GM12878 (cell line): Measurements from ENCODE around the gene DRC1. TPM values are rescaled to one million over a fixed set of nuclear protein-coding genes. Genes with fewer than 3 reads are reported as not detected.
A peak's percentile ranks its signal among the peaks of the same experiment; 100 is the strongest.

Experiments used
- ATAC-seq: fragments of 200-7000 bp; cut with Tn5 transposase; 3 replicates; pipeline ENCODE4 v1.9.1; 2020; ENCODE audit warnings: mild to moderate bottlenecking, moderate library complexity
- Bru-seq: library from RNA; stranded (reverse); fragments of 400-500 nt; gene quantifications from one replicate; lab custom pipeline; 2021; lab: Mats Ljungman, UMichigan
- BruChase-seq, 2 experiments: library from RNA; stranded (reverse); fragments of 400-500 nt; gene quantifications; one replicate each; lab custom pipeline; 2021; lab: Mats Ljungman, UMichigan
- BruUV-seq: library from RNA; stranded (reverse); fragments of 400-500 nt; replicated peaks from 2 replicates; lab custom pipeline; 2021; lab: Mats Ljungman, UMichigan
- CTCF ChIA-PET: fragments of 300-600 bp; sonication (Branson Sonifier 250); formaldehyde crosslinking; extraction: SDS; loops from one replicate; lab custom pipeline; 2021; ENCODE audit warnings: inconsistent platforms; lab: Yijun Ruan, JAX
- POLR2A ChIA-PET: fragments of 350-600 bp; formaldehyde crosslinking; extraction: SDS; loops from one replicate; lab custom pipeline; 2021; ENCODE audit warnings: inconsistent platforms; lab: Charles Lee
- RAD21 ChIA-PET: fragments of 300-600 bp; sonication (Branson Sonifier 250); formaldehyde crosslinking; loops from one replicate; lab custom pipeline; 2023; ENCODE audit warnings: antibody characterized with exemption; ENCODE audit not compliant: unreplicated experiment; lab: Charles Lee
- SMC1A ChIA-PET: fragments of 300-600 bp; sonication (Branson Sonifier 250); formaldehyde crosslinking; loops from one replicate; lab custom pipeline; 2023; ENCODE audit not compliant: unreplicated experiment, uncharacterized antibody; lab: Charles Lee
- DNase-seq: peaks from one replicate; pipeline ENCODE4 v3.0.0-alpha.2; 2011; ENCODE audit warnings: low read depth, low spot score
- FAIRE-seq: peaks from 3 replicates; lab custom pipeline; 2011; peaks lifted over from hg19 to GRCh38; lab: Jason Lieb, UNC
- H2AFZ ChIP-seq: 2 replicates; pipeline ENCODE4 v1.6.0; 2011; ENCODE audit warnings: low read depth, low read length, control low read depth; ENCODE audit not compliant: control insufficient read depth
- H3K27ac ChIP-seq: 2 replicates; pipeline ENCODE4 v1.5.1; 2011; ENCODE audit warnings: control low read depth; ENCODE audit not compliant: control insufficient read depth, insufficient read depth
- H3K27me3 ChIP-seq, 2 experiments: replicated peaks in 1 of 2; 2 replicates each; pipeline versions ENCODE4 v1.6.0 to v1.6.1; 2011; ENCODE audit warnings: low read length in 1 of 2; ENCODE audit not compliant: control insufficient read depth in 2 of 2, insufficient read depth in 2 of 2
- H3K36me3 ChIP-seq, 2 experiments: 2 replicates each; pipeline ENCODE4 v1.5.1; 2011; ENCODE audit warnings: low read length in 1 of 2; ENCODE audit not compliant: control insufficient read depth in 2 of 2, insufficient read depth in 2 of 2
- H3K4me1 ChIP-seq: 2 replicates; pipeline ENCODE4 v1.6.1; 2011; ENCODE audit warnings: mild to moderate bottlenecking, low read length, moderate library complexity, mixed read lengths; ENCODE audit not compliant: control insufficient read depth, insufficient read depth
- H3K4me2 ChIP-seq: 2 replicates; pipeline ENCODE4 v1.6.0; 2011; ENCODE audit warnings: control low read depth; ENCODE audit not compliant: control insufficient read depth, insufficient read depth
- H3K4me3 ChIP-seq: fragments of 200-600 bp; sonication (generic); 2 replicates; pipeline ENCODE4 v1.5.1; 2016
- H3K79me2 ChIP-seq: 2 replicates; pipeline ENCODE4 v1.6.0; 2011; ENCODE audit warnings: low read length; ENCODE audit not compliant: control insufficient read depth, insufficient read depth
- H3K9ac ChIP-seq: 2 replicates; pipeline ENCODE4 v1.8.0; 2011; ENCODE audit warnings: low read length, control low read depth, mixed read lengths; ENCODE audit not compliant: control insufficient read depth, insufficient read depth
- H3K9me3 ChIP-seq: replicated peaks from 3 replicates; pipeline ENCODE4 v1.5.1; 2011; ENCODE audit warnings: mild to moderate bottlenecking, low read length; ENCODE audit not compliant: control insufficient read depth, insufficient read depth
- H4K20me1 ChIP-seq: 2 replicates; pipeline ENCODE4 v1.6.0; 2011; ENCODE audit not compliant: control insufficient read depth, insufficient read depth
- BACH1 ChIP-seq: fragments of 450-650 bp; IDR thresholded peaks from 2 replicates; pipeline ENCODE4 v1.6.1; 2017; ENCODE audit warnings: mild to moderate bottlenecking, borderline replicate concordance
- CBX3 ChIP-seq: fragments of 200-600 bp; sonication (generic); IDR thresholded peaks from 2 replicates; pipeline ENCODE4 v1.6.1; 2016; ENCODE audit warnings: low read depth, borderline replicate concordance
- EED ChIP-seq: sonication (generic); IDR thresholded peaks from 2 replicates; pipeline ENCODE4 v1.6.1; 2016; ENCODE audit warnings: antibody characterized with exemption, low read depth
- EZH2 ChIP-seq: IDR thresholded peaks from 2 replicates; pipeline ENCODE4 v1.6.1; 2012; ENCODE audit warnings: low read depth, mild to moderate bottlenecking, control low read depth, inconsistent platforms, low read length, borderline replicate concordance; ENCODE audit not compliant: control insufficient read depth
- KDM1A ChIP-seq: fragments of 200-600 bp; sonication (generic); IDR thresholded peaks from 2 replicates; pipeline ENCODE4 v1.6.1; 2016; ENCODE audit warnings: borderline replicate concordance
- MTA2 ChIP-seq: fragments of 450-650 bp; IDR thresholded peaks from 2 replicates; pipeline ENCODE4 v1.6.1; 2016; ENCODE audit warnings: low read depth, mild to moderate bottlenecking, moderate library complexity
- NFYB ChIP-seq: IDR thresholded peaks from 2 replicates; pipeline ENCODE4 v1.6.1; 2011; ENCODE audit warnings: low read depth, mild to moderate bottlenecking, low read length, improper control_type of control experiment, moderate library complexity; ENCODE audit not compliant: insufficient read depth
- WRNIP1 ChIP-seq: IDR thresholded peaks from 2 replicates; pipeline ENCODE4 v1.6.1; 2011; ENCODE audit warnings: low read depth, low read length, improper control_type of control experiment, borderline replicate concordance
- WGBS: methylation state at CpG from one replicate; pipeline ENCODE4 v1.1.6; 2016; ENCODE audit warnings: low lambda C conversion rate; ENCODE audit not compliant: insufficient replicate concordance, insufficient coverage; ENCODE audit errors: missing lambda C conversion rate; 5-methylcytosine and 5-hydroxymethylcytosine counted together
- in situ Hi-C: fragments of 300-500 bp; cut with MboI; formaldehyde crosslinking; loops from 9 replicates; pipeline ENCODE4 v1.14.3; 2018; ENCODE audit warnings: mixed read lengths
- intact Hi-C: fragments of 100-400 bp; cut with micrococcal nuclease; formaldehyde crosslinking; loops from one replicate; pipeline ENCODE4 v1.14.2; 2022; ENCODE audit not compliant: unreplicated experiment
- long read RNA-seq, 2 experiments: library from polyadenylated mRNA; unstranded; transcript quantifications; one replicate each; pipeline ENCODE4 v2.0.0, GENCODE V29; 2019 to 2020
- polyA minus RNA-seq, 3 experiments: library from RNA; depleted of rRNA, polyadenylated mRNA; stranded (reverse); fragments of >200 nt; gene quantifications; 2 replicates each; pipeline ENCODE4 v1.2.3, GENCODE V29; 2011
- polyA plus RNA-seq, 11 experiments: library from polyadenylated mRNA; depleted of rRNA in 4 of 11; unstranded in 6 of 11; stranded (reverse) in 5 of 11; fragments of >200 nt; fragmentation: Nextera tagmentation in 4 of 11; fragmentation: Illumina TruSeq in 1 of 11; extraction: Ambion mirVana in 4 of 11; extraction: Trizol in 1 of 11; gene quantifications; 1 replicate in 1 of 11; 2 replicates in 10 of 11; pipeline versions ENCODE4 v1.2.1 to v1.2.3, GENCODE V29; 2011 to 2016; ENCODE audit warnings: inconsistent platforms in 2 of 11, missing spikeins in 2 of 11, low read depth in 1 of 11
- total RNA-seq, 4 experiments: library from RNA; depleted of rRNA in 3 of 4; stranded (reverse); fragments of >200 nt in 3 of 4; fragmentation: Illumina TruSeq in 1 of 4; extraction: Trizol in 1 of 4; gene quantifications; 2 replicates each; pipeline versions ENCODE4 v1.2.1 to v1.2.3, GENCODE V29; 2013 to 2021
- TF ChIP-seq, protein P1 (sequence below): fragments of 450-650 bp; formaldehyde crosslinking; IDR thresholded peaks from 2 replicates; pipeline ENCODE4 v1.4.0; 2020; ENCODE audit warnings: mild to moderate bottlenecking, moderate library complexity
- TF ChIP-seq, protein P2 (sequence below), 3 experiments: IDR thresholded peaks in 2 of 3; conservative IDR thresholded peaks in 1 of 3; 2 replicates each; pipeline ENCODE4 v1.5.1; 2011; ENCODE audit warnings: low read depth in 3 of 3, low read length in 3 of 3, mild to moderate bottlenecking in 3 of 3, control low read depth in 2 of 3, moderate library complexity in 2 of 3, inconsistent platforms in 1 of 3, mixed read lengths in 1 of 3; ENCODE audit not compliant: control insufficient read depth in 2 of 3, insufficient read depth in 1 of 3; ENCODE audit errors: extremely low read depth in 1 of 3
- TF ChIP-seq, protein P3 (sequence below): fragments of 450-650 bp; IDR thresholded peaks from 2 replicates; pipeline ENCODE4 v1.6.1; 2017; ENCODE audit warnings: mild to moderate bottlenecking

DRC1 gene
- not detected in 2 replicates for total RNA-seq (2013; cell fraction: nucleolus; rRNA removed)
- total RNA-seq (2014; rRNA removed) (not detected in 2 replicates), total RNA-seq (2014; rRNA removed; fragmentation: Illumina TruSeq; extraction: Trizol) (not detected in 2 replicates), total RNA-seq (2021) (not detected in 2 replicates), polyA plus RNA-seq (2011; rRNA removed) (not detected in 2 replicates), polyA plus RNA-seq (2014; fragmentation: Illumina TruSeq; extraction: Trizol) (0.03 TPM in 1 of 2 replicates, not detected in the other), polyA plus RNA-seq (2014; fragmentation: Nextera tagmentation; extraction: Ambion mirVana) (not detected), polyA plus RNA-seq (2014; rRNA removed) (not detected in 2 replicates), polyA plus RNA-seq (2016; fragmentation: Nextera tagmentation; extraction: Ambion mirVana) (not detected), polyA minus RNA-seq (2011; rRNA and poly(A)+ RNA removed) (not detected in 2 replicates), Bru-seq, nascent RNA (percentile 18 among the genes with signal in this experiment), BruChase-seq, experiment 1, labeled RNA remaining after a 6-hour chase (percentile 30 among the genes with signal in this experiment), BruChase-seq, experiment 2, labeled RNA remaining after a 2-hour chase (percentile 34 among the genes with signal in this experiment)
- not detected for polyA plus RNA-seq (2011; ENCODE audit: low read depth)
- polyA plus RNA-seq (2011; cell fraction: cytosol; rRNA removed) = not detected in 2 replicates
- 0.12 TPM in 1 of 2 replicates, not detected in the other for polyA plus RNA-seq (2011; cell fraction: nucleus; rRNA removed)
- polyA plus RNA-seq (2012) = 0.10 TPM in 1 of 2 replicates, not detected in the other
- not detected in 2 replicates for polyA minus RNA-seq (2011; cell fraction: cytosol; rRNA and poly(A)+ RNA removed)
- polyA minus RNA-seq (2011; cell fraction: nucleus; rRNA and poly(A)+ RNA removed) = not detected in 2 replicates
- long read RNA-seq, experiment 1 = 0 reads
- long read RNA-seq, experiment 2 = 0 reads

DNA sequence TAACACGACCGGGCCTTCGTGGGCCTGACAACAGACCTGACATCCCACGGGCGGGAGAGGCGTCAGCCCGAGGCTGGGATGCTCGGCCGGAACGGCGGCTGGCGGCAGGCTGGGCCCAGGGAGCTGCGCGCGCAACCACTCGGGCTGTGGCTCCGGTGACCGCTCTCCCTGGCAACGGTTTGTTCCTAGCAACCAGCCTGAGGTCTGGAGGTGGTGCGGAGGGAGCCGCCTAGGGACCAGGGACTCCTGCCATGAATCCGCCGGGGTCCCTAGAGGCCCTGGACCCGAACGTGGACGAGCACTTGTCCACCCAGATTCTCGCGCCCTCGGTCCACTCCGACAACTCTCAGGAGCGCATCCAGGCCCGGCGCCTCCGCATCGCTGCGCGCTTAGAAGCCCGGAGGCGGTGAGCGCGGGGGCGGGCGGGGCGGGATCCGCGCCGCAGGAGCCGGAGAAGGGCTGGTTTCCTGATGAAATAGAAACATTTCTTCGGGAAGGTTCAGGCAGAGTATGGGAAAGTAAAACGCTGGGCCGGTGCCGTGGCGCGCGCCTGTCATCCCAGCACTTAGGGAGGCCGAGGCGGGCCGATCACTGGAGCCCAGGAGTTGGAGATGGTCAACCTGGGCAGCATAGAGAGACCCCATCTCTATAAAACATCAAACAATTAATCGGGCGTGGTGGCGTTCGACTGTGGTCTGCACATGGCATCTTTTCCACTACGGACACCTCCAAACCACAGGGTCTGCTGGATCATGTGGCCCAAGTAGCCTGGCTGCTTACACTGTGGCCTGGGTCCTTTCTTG lies at the start of gene DRC1:
Gene DRC1 (plus strand): TSS at position 182 of the 803 bp plus-strand sequence. CDS start 70 bp downstream, at position 252.
- Histone ChIP-seq H2AFZ (no peak within 1 kb of the TSS), H3K4me1 (no peaks in the 10 kb centered on the region; the same call in 1 of the 2 replicates), H3K27ac (no peak within 1 kb of the TSS), H3K4me3 (no peak within 1 kb of the TSS), H3K79me2 (no peaks in the 10 kb centered on the region), H3K27me3 (no peaks in the 10 kb centered on the region), H3K9ac (no peak within 1 kb of the TSS), H3K9me3 (no peaks in the 10 kb centered on the region), H3K4me2 (no peak within 1 kb of the TSS), H3K36me3 (no peaks in the 10 kb centered on the region), H4K20me1 (no peaks in the 10 kb centered on the region)
- SMC1A ChIA-PET = no interaction called here
- BruUV-seq = no TSS peak
- DNase-seq (no peak), FAIRE-seq (no peak), ATAC-seq (peak; percentile 43)
- CTCF ChIA-PET = no interaction called here
- POLR2A ChIA-PET = no interaction called here
- RAD21 ChIA-PET = no interaction called here
- 39% methylated on average over 60 of the region's 63 CpGs for WGBS
- in situ Hi-C loops = no loop called here
- intact Hi-C loops = no loop called here
- no peak for TF ChIP-seq EED
- no peak for TF ChIP-seq MTA2
- TF ChIP-seq CBX3 = no peak
- TF ChIP-seq, protein P1, sequence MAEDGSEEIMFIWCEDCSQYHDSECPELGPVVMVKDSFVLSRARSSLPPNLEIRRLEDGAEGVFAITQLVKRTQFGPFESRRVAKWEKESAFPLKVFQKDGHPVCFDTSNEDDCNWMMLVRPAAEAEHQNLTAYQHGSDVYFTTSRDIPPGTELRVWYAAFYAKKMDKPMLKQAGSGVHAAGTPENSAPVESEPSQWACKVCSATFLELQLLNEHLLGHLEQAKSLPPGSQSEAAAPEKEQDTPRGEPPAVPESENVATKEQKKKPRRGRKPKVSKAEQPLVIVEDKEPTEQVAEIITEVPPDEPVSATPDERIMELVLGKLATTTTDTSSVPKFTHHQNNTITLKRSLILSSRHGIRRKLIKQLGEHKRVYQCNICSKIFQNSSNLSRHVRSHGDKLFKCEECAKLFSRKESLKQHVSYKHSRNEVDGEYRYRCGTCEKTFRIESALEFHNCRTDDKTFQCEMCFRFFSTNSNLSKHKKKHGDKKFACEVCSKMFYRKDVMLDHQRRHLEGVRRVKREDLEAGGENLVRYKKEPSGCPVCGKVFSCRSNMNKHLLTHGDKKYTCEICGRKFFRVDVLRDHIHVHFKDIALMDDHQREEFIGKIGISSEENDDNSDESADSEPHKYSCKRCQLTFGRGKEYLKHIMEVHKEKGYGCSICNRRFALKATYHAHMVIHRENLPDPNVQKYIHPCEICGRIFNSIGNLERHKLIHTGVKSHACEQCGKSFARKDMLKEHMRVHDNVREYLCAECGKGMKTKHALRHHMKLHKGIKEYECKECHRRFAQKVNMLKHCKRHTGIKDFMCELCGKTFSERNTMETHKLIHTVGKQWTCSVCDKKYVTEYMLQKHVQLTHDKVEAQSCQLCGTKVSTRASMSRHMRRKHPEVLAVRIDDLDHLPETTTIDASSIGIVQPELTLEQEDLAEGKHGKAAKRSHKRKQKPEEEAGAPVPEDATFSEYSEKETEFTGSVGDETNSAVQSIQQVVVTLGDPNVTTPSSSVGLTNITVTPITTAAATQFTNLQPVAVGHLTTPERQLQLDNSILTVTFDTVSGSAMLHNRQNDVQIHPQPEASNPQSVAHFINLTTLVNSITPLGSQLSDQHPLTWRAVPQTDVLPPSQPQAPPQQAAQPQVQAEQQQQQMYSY (CRISPR knock-in tag) = no peak
- TF ChIP-seq NFYB = no peak
- TF ChIP-seq WRNIP1 = no peak
- no peak for TF ChIP-seq BACH1
- TF ChIP-seq, protein P2, sequence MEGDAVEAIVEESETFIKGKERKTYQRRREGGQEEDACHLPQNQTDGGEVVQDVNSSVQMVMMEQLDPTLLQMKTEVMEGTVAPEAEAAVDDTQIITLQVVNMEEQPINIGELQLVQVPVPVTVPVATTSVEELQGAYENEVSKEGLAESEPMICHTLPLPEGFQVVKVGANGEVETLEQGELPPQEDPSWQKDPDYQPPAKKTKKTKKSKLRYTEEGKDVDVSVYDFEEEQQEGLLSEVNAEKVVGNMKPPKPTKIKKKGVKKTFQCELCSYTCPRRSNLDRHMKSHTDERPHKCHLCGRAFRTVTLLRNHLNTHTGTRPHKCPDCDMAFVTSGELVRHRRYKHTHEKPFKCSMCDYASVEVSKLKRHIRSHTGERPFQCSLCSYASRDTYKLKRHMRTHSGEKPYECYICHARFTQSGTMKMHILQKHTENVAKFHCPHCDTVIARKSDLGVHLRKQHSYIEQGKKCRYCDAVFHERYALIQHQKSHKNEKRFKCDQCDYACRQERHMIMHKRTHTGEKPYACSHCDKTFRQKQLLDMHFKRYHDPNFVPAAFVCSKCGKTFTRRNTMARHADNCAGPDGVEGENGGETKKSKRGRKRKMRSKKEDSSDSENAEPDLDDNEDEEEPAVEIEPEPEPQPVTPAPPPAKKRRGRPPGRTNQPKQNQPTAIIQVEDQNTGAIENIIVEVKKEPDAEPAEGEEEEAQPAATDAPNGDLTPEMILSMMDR (IDR thresholded peaks at IDR 0.05 in 2 of 3, conservative IDR thresholded peaks at IDR 0.05 in 1 of 3; ENCODE audit: control insufficient read depth in 2 of 3, extremely low read depth in 1 of 3, insufficient read depth in 1 of 3, low read depth in 3 of 3, low read length in 3 of 3) = no peak
- TF ChIP-seq, protein P3, sequence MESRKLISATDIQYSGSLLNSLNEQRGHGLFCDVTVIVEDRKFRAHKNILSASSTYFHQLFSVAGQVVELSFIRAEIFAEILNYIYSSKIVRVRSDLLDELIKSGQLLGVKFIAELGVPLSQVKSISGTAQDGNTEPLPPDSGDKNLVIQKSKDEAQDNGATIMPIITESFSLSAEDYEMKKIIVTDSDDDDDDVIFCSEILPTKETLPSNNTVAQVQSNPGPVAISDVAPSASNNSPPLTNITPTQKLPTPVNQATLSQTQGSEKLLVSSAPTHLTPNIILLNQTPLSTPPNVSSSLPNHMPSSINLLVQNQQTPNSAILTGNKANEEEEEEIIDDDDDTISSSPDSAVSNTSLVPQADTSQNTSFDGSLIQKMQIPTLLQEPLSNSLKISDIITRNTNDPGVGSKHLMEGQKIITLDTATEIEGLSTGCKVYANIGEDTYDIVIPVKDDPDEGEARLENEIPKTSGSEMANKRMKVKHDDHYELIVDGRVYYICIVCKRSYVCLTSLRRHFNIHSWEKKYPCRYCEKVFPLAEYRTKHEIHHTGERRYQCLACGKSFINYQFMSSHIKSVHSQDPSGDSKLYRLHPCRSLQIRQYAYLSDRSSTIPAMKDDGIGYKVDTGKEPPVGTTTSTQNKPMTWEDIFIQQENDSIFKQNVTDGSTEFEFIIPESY = no peak
- TF ChIP-seq EZH2 = no peak
- no peak for TF ChIP-seq KDM1A
